ENCODE measurements around the gene ARL4D.

The ARL4D gene

DNA sequence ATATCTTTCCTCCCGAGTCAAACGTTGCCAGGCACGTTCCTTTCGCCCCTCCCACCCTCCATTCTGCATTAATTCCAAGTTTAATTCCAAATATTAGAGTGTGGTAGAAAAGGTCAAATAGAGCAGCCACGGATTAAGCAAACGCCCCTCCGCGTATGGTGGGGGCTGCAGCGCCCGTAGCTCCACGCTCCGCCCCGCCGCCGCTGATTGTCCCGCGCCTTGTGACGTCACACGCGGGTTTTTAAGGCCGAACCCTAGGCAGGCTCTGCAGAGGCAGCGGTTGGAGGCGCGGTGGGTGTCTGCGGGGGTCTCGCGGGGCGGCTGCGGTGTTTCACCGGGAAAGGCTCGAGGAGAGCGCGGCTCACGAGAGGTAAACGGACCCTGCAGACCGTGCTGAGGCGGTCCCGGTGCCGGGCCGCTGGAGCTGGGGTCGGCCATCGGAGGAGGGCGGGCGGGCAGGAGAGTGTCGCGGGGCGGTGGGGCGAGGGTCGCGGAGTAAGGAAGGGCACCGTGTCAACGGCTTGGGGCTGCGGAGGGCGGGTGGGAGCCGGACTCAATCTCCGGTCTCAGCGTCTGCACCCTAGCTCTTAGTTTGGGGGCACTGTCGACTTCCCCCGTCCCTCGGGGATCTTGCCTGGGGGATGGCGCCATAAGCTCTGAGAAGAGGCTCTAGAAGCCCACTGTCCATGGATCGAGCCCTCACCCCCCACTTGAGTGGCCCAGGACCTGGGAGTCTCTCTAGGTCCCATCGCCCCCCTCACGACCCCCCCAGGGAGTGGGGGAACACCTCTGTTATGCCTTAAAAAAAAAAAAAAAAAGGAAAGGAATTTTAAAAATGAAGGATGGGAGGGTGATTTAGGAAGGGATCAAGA lies at the start of gene ARL4D:
Gene ARL4D, plus strand, starts transcription at position 270 of the 872 bp plus-strand sequence. CDS start 740 bp downstream, outside the sequence.
- peak within 1 kb of the TSS; percentile 56 for H3K9ac ChIP-seq (ENCODE audit: low read length)
- H3K9me3 ChIP-seq (ENCODE audit: control insufficient read depth, insufficient read depth, low read depth, low read length): no peaks in the 10 kb centered on the region
- peaks cover 10% of the 10 kb centered on the region; the same call in 1 of the 2 replicates for H3K36me3 ChIP-seq (ENCODE audit: control insufficient read depth, insufficient read depth, low read length)
- no peak within 1 kb of the TSS for H3K27ac ChIP-seq (ENCODE audit: low read depth, low read length)
- peak within 1 kb of the TSS; percentile 69 for H3K4me3 ChIP-seq (ENCODE audit: low read depth, low read length)
- peaks cover 18% of the 10 kb centered on the region for H3K4me1 ChIP-seq (ENCODE audit: control insufficient read depth, insufficient read depth, low read length)
- H3K27me3 ChIP-seq (ENCODE audit: control insufficient read depth, insufficient read depth, low read length): no peaks in the 10 kb centered on the region

DNA sequence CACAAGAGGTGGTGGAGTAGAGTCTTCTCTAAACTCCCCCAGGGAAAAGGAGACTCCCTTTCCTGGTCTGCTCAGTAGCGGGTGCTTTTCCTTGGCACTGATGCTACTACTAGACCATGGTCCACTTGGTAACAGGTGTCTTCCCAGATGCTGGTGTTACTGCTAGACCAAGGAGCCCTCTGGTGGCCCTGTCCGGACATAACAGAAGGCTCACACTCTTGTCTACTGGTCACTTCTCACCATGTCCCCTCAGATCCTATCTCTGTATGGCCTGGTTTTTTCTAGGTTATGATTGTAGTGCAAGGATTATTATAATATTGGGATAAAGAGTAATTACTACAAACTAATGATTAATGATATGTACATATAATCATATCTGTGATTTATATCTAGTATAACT lies 49.7 kb upstream of the ARL4D start:
- H3K4me3 ChIP-seq (ENCODE audit: low read depth, low read length): no peak overlapping the region

GRCh38 chr17:43350888-43351361 lies 47.9 kb upstream of the ARL4D start:
- Histone ChIP-seq H3K27ac (ENCODE audit: low read depth, low read length) (no peak overlapping the region), H3K9ac (ENCODE audit: low read length) (no peak overlapping the region), H3K4me1 (ENCODE audit: control insufficient read depth, insufficient read depth, low read length) (peaks cover 15% of the 10 kb centered on the region), H3K27me3 (ENCODE audit: control insufficient read depth, insufficient read depth, low read length) (no peaks in the 10 kb centered on the region), H3K9me3 (ENCODE audit: control insufficient read depth, insufficient read depth, low read depth, low read length) (peaks cover 44% of the 10 kb centered on the region), H3K4me3 (ENCODE audit: low read depth, low read length) (no peak overlapping the region), H3K36me3 (ENCODE audit: control insufficient read depth, insufficient read depth, low read length) (peaks cover 20% of the 10 kb centered on the region)

More for the DNA sequence above, 49.7 kb upstream of the ARL4D start:
- Histone ChIP-seq H3K9ac (ENCODE audit: low read length) (no peak overlapping the region), H3K27ac (ENCODE audit: low read depth, low read length) (no peak overlapping the region), H3K4me1 (ENCODE audit: control insufficient read depth, insufficient read depth, low read length) (peaks cover 9% of the 10 kb centered on the region), H3K27me3 (ENCODE audit: control insufficient read depth, insufficient read depth, low read length) (no peaks in the 10 kb centered on the region), H3K9me3 (ENCODE audit: control insufficient read depth, insufficient read depth, low read depth, low read length) (peaks cover 49% of the 10 kb centered on the region), H3K36me3 (ENCODE audit: control insufficient read depth, insufficient read depth, low read length) (peaks cover 20% of the 10 kb centered on the region)

DNA sequence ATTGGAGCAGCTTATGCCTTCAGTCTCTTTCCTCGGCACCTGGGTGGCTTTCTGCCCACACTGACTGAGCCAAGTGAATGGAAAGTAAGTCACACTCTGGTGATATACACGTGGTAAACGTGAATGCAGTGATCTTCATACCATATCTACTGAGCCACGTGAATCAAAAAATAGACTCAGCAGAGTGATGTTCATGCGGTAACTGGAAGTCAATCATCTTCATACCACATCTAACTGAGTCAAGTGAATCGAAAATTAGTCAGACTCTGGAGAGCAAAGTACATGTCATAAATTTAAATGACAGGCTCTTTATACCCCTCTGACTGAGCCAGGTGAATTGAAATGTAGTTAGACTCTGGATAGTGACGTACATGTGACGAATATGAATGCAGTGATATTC lies 47.1 kb upstream of the ARL4D start:
- H3K9me3 ChIP-seq (ENCODE audit: control insufficient read depth, insufficient read depth, low read depth, low read length): peaks cover 44% of the 10 kb centered on the region
- H3K9ac ChIP-seq (ENCODE audit: low read length): no peak overlapping the region
- peaks cover 19% of the 10 kb centered on the region for H3K4me1 ChIP-seq (ENCODE audit: control insufficient read depth, insufficient read depth, low read length)
- no peak overlapping the region for H3K27ac ChIP-seq (ENCODE audit: low read depth, low read length)
- H3K36me3 ChIP-seq (ENCODE audit: control insufficient read depth, insufficient read depth, low read length): peaks cover 20% of the 10 kb centered on the region
- H3K27me3 ChIP-seq (ENCODE audit: control insufficient read depth, insufficient read depth, low read length): peaks cover 7% of the 10 kb centered on the region
- H3K4me3 ChIP-seq (ENCODE audit: low read depth, low read length): no peak overlapping the region

- Histone ChIP-seq H3K27ac (ENCODE audit: low read depth, low read length) (no peak overlapping the region), H3K27me3 (ENCODE audit: control insufficient read depth, insufficient read depth, low read length) (peaks cover 16% of the 10 kb centered on the region), H3K9me3 (ENCODE audit: control insufficient read depth, insufficient read depth, low read depth, low read length) (peaks cover 33% of the 10 kb centered on the region), H3K36me3 (ENCODE audit: control insufficient read depth, insufficient read depth, low read length) (peaks cover 16% of the 10 kb centered on the region), H3K4me1 (ENCODE audit: control insufficient read depth, insufficient read depth, low read length) (peaks cover 19% of the 10 kb centered on the region), H3K4me3 (ENCODE audit: low read depth, low read length) (no peak overlapping the region), H3K9ac (ENCODE audit: low read length) (no peak overlapping the region)
These were observed 46.0 kb upstream of the ARL4D start for GRCh38 chr17:43352579-43353331.

GRCh38 chr17:43353393-43353792 lies 45.4 kb upstream of the ARL4D start:
- Histone ChIP-seq H3K36me3 (ENCODE audit: control insufficient read depth, insufficient read depth, low read length) (peaks cover 16% of the 10 kb centered on the region), H3K9me3 (ENCODE audit: control insufficient read depth, insufficient read depth, low read depth, low read length) (peaks cover 27% of the 10 kb centered on the region), H3K27ac (ENCODE audit: low read depth, low read length) (no peak overlapping the region), H3K9ac (ENCODE audit: low read length) (no peak overlapping the region), H3K4me3 (ENCODE audit: low read depth, low read length) (no peak overlapping the region), H3K4me1 (ENCODE audit: control insufficient read depth, insufficient read depth, low read length) (peaks cover 19% of the 10 kb centered on the region), H3K27me3 (ENCODE audit: control insufficient read depth, insufficient read depth, low read length) (peaks cover 22% of the 10 kb centered on the region)

DNA sequence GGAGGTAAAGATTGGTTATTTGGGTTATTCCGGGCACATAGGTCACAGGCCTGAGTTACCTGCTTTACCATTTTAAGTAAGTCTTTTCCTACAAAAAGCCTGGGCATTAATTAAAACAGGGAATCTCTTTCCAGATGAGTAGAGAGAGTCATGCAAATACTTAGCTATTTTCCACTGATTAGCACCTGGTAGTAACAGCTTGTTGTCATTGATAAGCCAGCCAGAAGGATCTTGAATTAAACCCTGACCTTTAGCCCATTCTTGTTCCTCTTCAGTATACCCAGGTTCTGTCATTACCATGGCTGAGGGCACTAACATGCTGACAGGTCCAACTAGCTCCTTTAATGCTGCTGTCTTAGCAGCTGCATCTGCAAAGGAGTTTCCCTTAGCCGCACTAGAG lies 44.4 kb upstream of the ARL4D start:
- peaks cover 19% of the 10 kb centered on the region for H3K4me1 ChIP-seq (ENCODE audit: control insufficient read depth, insufficient read depth, low read length)
- peaks cover 31% of the 10 kb centered on the region for H3K27me3 ChIP-seq (ENCODE audit: control insufficient read depth, insufficient read depth, low read length)
- H3K9me3 ChIP-seq (ENCODE audit: control insufficient read depth, insufficient read depth, low read depth, low read length): peaks cover 17% of the 10 kb centered on the region
- H3K4me3 ChIP-seq (ENCODE audit: low read depth, low read length): no peak overlapping the region
- peaks cover 16% of the 10 kb centered on the region for H3K36me3 ChIP-seq (ENCODE audit: control insufficient read depth, insufficient read depth, low read length)
- no peak overlapping the region for H3K9ac ChIP-seq (ENCODE audit: low read length)
- H3K27ac ChIP-seq (ENCODE audit: low read depth, low read length): no peak overlapping the region

DNA sequence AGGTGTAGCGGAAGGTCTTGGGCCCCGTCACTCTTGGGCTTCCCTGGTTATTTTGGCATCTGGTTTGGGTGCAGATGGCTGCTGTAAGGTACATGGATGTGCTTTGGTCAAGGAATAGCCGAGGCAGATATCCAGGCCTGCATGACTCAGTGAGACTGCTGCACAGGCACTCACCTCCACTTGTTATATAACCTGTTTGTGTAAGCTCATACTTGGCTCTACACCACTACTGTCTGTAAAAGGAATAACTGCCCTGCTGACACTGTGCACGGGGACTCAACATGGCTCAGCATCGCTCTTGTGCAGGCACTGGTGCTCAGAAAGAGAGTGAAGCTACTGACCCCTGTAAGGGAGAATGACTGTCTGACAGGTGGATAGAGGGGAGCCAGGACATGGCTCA lies 42.3 kb upstream of the ARL4D start:
- peaks cover 24% of the 10 kb centered on the region for H3K4me1 ChIP-seq (ENCODE audit: control insufficient read depth, insufficient read depth, low read length)
- no peak overlapping the region for H3K27ac ChIP-seq (ENCODE audit: low read depth, low read length)
- H3K36me3 ChIP-seq (ENCODE audit: control insufficient read depth, insufficient read depth, low read length): peaks cover 7% of the 10 kb centered on the region
- no peaks in the 10 kb centered on the region for H3K9me3 ChIP-seq (ENCODE audit: control insufficient read depth, insufficient read depth, low read depth, low read length)
- H3K4me3 ChIP-seq (ENCODE audit: low read depth, low read length): no peak overlapping the region
- H3K9ac ChIP-seq (ENCODE audit: low read length): no peak overlapping the region
- H3K27me3 ChIP-seq (ENCODE audit: control insufficient read depth, insufficient read depth, low read length): peaks cover 35% of the 10 kb centered on the region

DNA sequence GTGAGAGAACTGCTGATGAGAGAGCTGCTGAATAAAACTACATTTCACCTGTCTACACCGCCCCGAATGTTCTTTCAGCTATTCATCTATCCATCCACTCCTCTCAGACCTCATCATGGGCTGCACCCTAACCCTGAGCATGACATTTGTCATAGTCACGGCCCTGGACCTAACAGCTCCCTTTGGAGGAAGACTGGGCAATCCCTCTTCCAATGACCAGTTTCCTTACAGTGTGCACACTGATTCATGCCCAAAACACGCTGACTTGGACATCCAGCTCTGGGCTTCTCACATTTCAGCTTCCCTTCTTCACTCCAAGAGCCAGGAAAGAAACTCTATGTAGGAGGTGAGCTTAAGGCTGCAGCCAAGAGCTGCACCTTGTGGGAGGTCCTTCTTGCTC lies 41.8 kb upstream of the ARL4D start:
- Histone ChIP-seq H3K9me3 (ENCODE audit: control insufficient read depth, insufficient read depth, low read depth, low read length) (no peaks in the 10 kb centered on the region), H3K9ac (ENCODE audit: low read length) (no peak overlapping the region), H3K27me3 (ENCODE audit: control insufficient read depth, insufficient read depth, low read length) (peaks cover 35% of the 10 kb centered on the region), H3K4me1 (ENCODE audit: control insufficient read depth, insufficient read depth, low read length) (peaks cover 24% of the 10 kb centered on the region), H3K27ac (ENCODE audit: low read depth, low read length) (no peak overlapping the region), H3K36me3 (ENCODE audit: control insufficient read depth, insufficient read depth, low read length) (peaks cover 3% of the 10 kb centered on the region), H3K4me3 (ENCODE audit: low read depth, low read length) (no peak overlapping the region)

DNA sequence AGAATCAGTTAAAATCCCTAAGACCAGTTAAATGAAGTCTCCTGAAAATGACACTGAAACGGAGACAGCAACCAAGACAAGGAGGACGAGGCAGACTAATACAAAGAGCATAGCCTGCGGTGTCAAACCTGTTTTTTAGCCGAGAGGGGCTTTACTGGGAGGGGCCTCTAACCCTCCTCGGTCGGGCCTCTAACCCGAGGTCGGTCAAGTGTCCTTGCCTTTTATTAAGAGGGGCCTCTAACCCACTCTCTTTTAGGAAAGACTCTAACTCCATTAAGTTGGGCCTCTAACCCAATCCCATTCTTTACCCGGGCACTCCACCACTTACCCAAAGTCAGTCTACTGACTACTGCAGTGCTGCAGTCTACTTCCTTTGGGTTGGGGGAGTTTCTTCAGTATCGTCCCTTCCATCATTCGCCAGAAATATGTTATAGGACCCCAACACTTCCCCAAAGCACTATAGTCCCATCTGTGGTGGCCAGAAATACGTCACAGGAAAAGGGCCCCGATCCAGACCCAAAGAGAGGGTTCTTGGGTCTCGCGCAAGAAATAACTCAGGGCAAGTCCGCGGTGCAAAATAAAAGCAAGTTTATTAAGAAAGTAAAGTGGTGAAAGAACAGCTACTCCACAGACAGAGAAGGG lies 39.2 kb upstream of the ARL4D start:
- Histone ChIP-seq H3K9me3 (ENCODE audit: control insufficient read depth, insufficient read depth, low read depth, low read length) (no peaks in the 10 kb centered on the region), H3K9ac (ENCODE audit: low read length) (peak overlapping the region; percentile 71), H3K27me3 (ENCODE audit: control insufficient read depth, insufficient read depth, low read length) (peaks cover 41% of the 10 kb centered on the region), H3K4me3 (ENCODE audit: low read depth, low read length) (peak overlapping the region; percentile 67), H3K36me3 (ENCODE audit: control insufficient read depth, insufficient read depth, low read length) (no peaks in the 10 kb centered on the region; the same call in 1 of the 2 replicates), H3K27ac (ENCODE audit: low read depth, low read length) (no peak overlapping the region), H3K4me1 (ENCODE audit: control insufficient read depth, insufficient read depth, low read length) (peaks cover 17% of the 10 kb centered on the region)
